ENCODE data around the gene PM20D2. TPM values are rescaled to one million over a fixed set of nuclear protein-coding genes. Genes with fewer than 3 reads are reported as not detected.

Gene PM20D2
- total and polyA plus RNA-seq, 2 of the 8 experiments (the other 6 are each of a cell fraction or from before 2014, with no cell fraction given), result 2.7 to 7.6 TPM

GRCh38 chr6:89214197-89214596 lies 68.3 kb downstream of the PM20D2 start (continued):
- TF ChIP-seq CBX8 (IDR thresholded peaks at IDR 0.05; ENCODE audit: borderline replicate concordance, low read depth, low read length), result no peak
- no peak for TF ChIP-seq GTF2F1 (IDR thresholded peaks at IDR 0.05; ENCODE audit: borderline replicate concordance, low read depth, low read length)
- no peak for TF ChIP-seq CHD7 (IDR thresholded peaks at IDR 0.05; ENCODE audit: insufficient replicate concordance, low read length)
- no peak for TF ChIP-seq PHF8 (conservative IDR thresholded peaks at IDR 0.05; ENCODE audit: low read depth, low read length)

All from H1 (cell line).